HG03064 (cell line): ENCODE data around the gene TAF1B.

Experiments used
- ATAC-seq: cut with Tn5 transposase; IDR thresholded peaks from one replicate; pipeline ENCODE4 v1.9.1; 2021; ENCODE audit warnings: low read depth; ENCODE audit not compliant: unreplicated experiment

Gene TAF1B

GRCh38 chr2:9937258-9937657 lies 94.0 kb downstream of the TAF1B start:
- ATAC-seq, result no peak

GRCh38 chr2:9937968-9938367 lies 94.7 kb downstream of the TAF1B start:
- ATAC-seq, result no peak

GRCh38 chr2:9939587-9940485 lies 96.6 kb downstream of the TAF1B start:
- ATAC-seq, result no peak

GRCh38 chr2:9941196-9941995 lies 98.1 kb downstream of the TAF1B start:
- ATAC-seq, result no peak

GRCh38 chr2:9941996-9942390 lies 98.7 kb downstream of the TAF1B start:
- no peak for ATAC-seq

- no peak for ATAC-seq
These were observed 101.1 kb downstream of the TAF1B start for GRCh38 chr2:9944330-9944758.

GRCh38 chr2:9945596-9945995 lies 102.3 kb downstream of the TAF1B start:
- no peak for ATAC-seq

GRCh38 chr2:9946076-9946475 lies 102.8 kb downstream of the TAF1B start:
- ATAC-seq, result no peak

GRCh38 chr2:9946818-9947217 lies 103.5 kb downstream of the TAF1B start:
- ATAC-seq, result no peak

- no peak for ATAC-seq
These were observed 105.4 kb downstream of the TAF1B start for GRCh38 chr2:9948721-9949120.

- ATAC-seq, result no peak
These were observed 106.1 kb downstream of the TAF1B start for GRCh38 chr2:9949239-9949991.

- no peak for ATAC-seq
These were observed 106.8 kb downstream of the TAF1B start for GRCh38 chr2:9949992-9950520.

- peak; percentile 42 for ATAC-seq
These were observed 107.4 kb downstream of the TAF1B start for GRCh38 chr2:9950521-9951271.

- no peak for ATAC-seq
These were observed 107.9 kb downstream of the TAF1B start for GRCh38 chr2:9951272-9951521.

GRCh38 chr2:9951522-9952285 lies 108.4 kb downstream of the TAF1B start, which contains the start of gene GRHL1:
Gene GRHL1, plus strand, starts transcription at chr2:9951693. Its CDS starts 141 bp downstream, at chr2:9951834.
- peak; percentile 93 for ATAC-seq

GRCh38 chr2:9952286-9952737 lies 109.0 kb downstream of the TAF1B start:
- no peak for ATAC-seq

- ATAC-seq, result no peak
These were observed 109.7 kb downstream of the TAF1B start for GRCh38 chr2:9952856-9953503.

- ATAC-seq, result no peak
These were observed 110.9 kb downstream of the TAF1B start for GRCh38 chr2:9954136-9954535.

- no peak for ATAC-seq
These were observed 114.8 kb downstream of the TAF1B start for GRCh38 chr2:9958057-9958456.
